SU-DHL-6 (cell line): ENCODE data around the gene NELL1.

Experiments
- CTCF ChIP-seq: fragments of 200-600 bp; sonication (generic); IDR thresholded peaks from one replicate; pipeline ENCODE4 v1.5.1; 2017; ENCODE audit warnings: antibody characterized with exemption, mild to moderate bottlenecking, low read length, moderate library complexity; ENCODE audit not compliant: insufficient read depth, poor library complexity, severe bottlenecking
- EZH2phosphoT487 ChIP-seq: fragments of 200-600 bp; sonication (generic), shearing (Covaris generic); conservative IDR thresholded peaks from 2 replicates; pipeline ENCODE4 v1.6.1; 2018; ENCODE audit warnings: mild to moderate bottlenecking, antibody characterized with exemption, low read length, moderate library complexity, mixed read lengths

GRCh38 chr11:20656901-20657300 is 12.5 kb upstream of the NELL1 start:
- TF ChIP-seq CTCF, result no peak
- TF ChIP-seq EZH2phosphoT487, result no peak
